D341Med (cell line): ENCODE data around the gene PIWIL1.

Experiments used
- DNase-seq: peaks from one replicate; pipeline ENCODE4 v3.0.0; 2012; ENCODE audit warnings: low spot score

Gene PIWIL1

GRCh38 chr12:130336723-130337487 lies 782 bp upstream of the PIWIL1 start:
- DNase-seq = no peak

GRCh38 chr12:130338794-130339601 lies 1.3 kb downstream of the PIWIL1 start:
- no peak for DNase-seq

GRCh38 chr12:130339951-130340350 lies 2.3 kb downstream of the PIWIL1 start:
- DNase-seq = no peak

GRCh38 chr12:130342442-130342841 lies 4.8 kb downstream of the PIWIL1 start:
- no peak for DNase-seq

- DNase-seq = no peak
Measured at GRCh38 chr12:130342842-130343241, 5.2 kb downstream of the PIWIL1 start.

- DNase-seq = no peak
Measured at GRCh38 chr12:130344529-130344928, 6.8 kb downstream of the PIWIL1 start.

GRCh38 chr12:130345292-130345691 lies 7.6 kb downstream of the PIWIL1 start:
- no peak for DNase-seq

GRCh38 chr12:130347588-130347987 lies 9.9 kb downstream of the PIWIL1 start:
- no peak for DNase-seq

- DNase-seq = no peak
Measured at GRCh38 chr12:130350715-130351114, 13.0 kb downstream of the PIWIL1 start.

- no peak for DNase-seq
Measured at GRCh38 chr12:130351326-130351725, 13.6 kb downstream of the PIWIL1 start.

- no peak for DNase-seq
Measured at GRCh38 chr12:130353081-130353480, 15.4 kb downstream of the PIWIL1 start.

GRCh38 chr12:130354407-130354806 lies 16.7 kb downstream of the PIWIL1 start:
- DNase-seq = no peak

GRCh38 chr12:130356222-130356621 lies 18.5 kb downstream of the PIWIL1 start:
- no peak for DNase-seq

- no peak for DNase-seq
Measured at GRCh38 chr12:130357241-130357640, 19.6 kb downstream of the PIWIL1 start.

- DNase-seq = no peak
Measured at GRCh38 chr12:130357729-130358330, 20.1 kb downstream of the PIWIL1 start.

GRCh38 chr12:130362060-130362459 lies 24.4 kb downstream of the PIWIL1 start:
- no peak for DNase-seq

GRCh38 chr12:130364578-130364977 lies 26.9 kb downstream of the PIWIL1 start:
- DNase-seq = no peak

- DNase-seq = no peak
Measured at GRCh38 chr12:130366159-130366558, 28.5 kb downstream of the PIWIL1 start.

GRCh38 chr12:130367003-130367402 lies 29.3 kb downstream of the PIWIL1 start:
- no peak for DNase-seq

- DNase-seq = no peak
Measured at GRCh38 chr12:130367523-130367922, 29.8 kb downstream of the PIWIL1 start.

- DNase-seq = no peak
Measured at GRCh38 chr12:130369816-130370215, 32.1 kb downstream of the PIWIL1 start.

GRCh38 chr12:130371296-130371695 lies 33.6 kb downstream of the PIWIL1 start:
- DNase-seq = no peak

GRCh38 chr12:130372936-130373335 lies 35.2 kb downstream of the PIWIL1 start:
- no peak for DNase-seq
